T-helper 2 cell treated with Interferon-gamma antibody and Interleukin-4, amounts not matched to agents 100 ng/mL and 5 ng/mL, for 36 hours (primary cell): ENCODE data around the gene RADIL. TPM values are rescaled to one million over a fixed set of nuclear protein-coding genes. Genes with fewer than 3 reads are reported as not detected.

Experiments used
- intact Hi-C: fragments of 100-400 bp; cut with micrococcal nuclease; formaldehyde crosslinking; loops from one replicate; pipeline ENCODE4 v1.15.1; 2023
- total RNA-seq: library from RNA; stranded (reverse); gene quantifications from 2 replicates; pipeline ENCODE4 v1.2.3, GENCODE V29; 2022

RADIL gene
- total RNA-seq, 1 donor from 2014 or later, result 0.27 TPM

DNA sequence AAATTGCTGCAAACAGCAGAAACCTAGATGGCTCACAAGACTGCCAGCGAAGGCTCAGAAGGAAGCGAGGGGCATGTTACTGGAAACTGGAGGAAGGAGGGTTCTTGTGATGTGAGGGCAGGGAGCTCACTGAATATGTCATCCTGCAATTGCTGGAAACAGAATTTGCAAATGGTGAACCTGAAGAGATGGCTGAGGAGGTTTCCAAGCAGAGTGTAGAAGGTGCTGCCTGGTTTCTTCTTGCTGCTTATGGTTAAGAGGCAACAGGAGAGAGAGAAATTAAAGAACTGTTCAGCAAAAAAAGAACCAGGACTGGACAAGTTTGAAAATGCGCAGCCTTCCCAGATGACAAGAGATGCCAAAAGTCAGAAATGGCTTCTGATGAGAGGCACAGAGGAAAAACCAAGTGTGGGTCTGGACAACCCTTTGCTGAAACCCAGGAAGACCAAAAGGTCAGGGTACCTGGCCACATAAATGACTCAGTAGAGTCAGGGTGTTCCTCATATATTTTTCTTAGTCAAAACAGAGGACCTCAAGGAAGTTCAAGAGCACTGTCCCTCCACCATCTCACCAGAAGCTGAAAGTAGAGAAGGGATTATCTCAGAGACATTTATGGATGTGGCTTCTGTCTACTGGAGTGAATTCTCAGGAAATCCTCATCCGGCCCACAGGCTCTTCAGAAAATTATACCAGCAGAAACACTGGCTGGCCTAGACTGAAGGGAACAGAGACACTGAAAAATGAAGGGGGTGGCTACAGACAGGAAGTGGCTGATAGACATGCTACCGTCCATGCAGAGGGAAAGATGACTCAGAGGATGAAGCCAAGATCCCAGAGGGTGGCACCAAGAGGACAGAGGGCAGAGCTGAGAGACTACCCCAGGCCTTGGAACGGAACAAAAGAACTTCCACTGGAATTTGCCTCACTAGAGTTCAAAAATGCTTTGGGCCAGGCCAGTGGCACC lies 31.8 kb downstream of the RADIL start:
- intact Hi-C loops, result no loop called here

DNA sequence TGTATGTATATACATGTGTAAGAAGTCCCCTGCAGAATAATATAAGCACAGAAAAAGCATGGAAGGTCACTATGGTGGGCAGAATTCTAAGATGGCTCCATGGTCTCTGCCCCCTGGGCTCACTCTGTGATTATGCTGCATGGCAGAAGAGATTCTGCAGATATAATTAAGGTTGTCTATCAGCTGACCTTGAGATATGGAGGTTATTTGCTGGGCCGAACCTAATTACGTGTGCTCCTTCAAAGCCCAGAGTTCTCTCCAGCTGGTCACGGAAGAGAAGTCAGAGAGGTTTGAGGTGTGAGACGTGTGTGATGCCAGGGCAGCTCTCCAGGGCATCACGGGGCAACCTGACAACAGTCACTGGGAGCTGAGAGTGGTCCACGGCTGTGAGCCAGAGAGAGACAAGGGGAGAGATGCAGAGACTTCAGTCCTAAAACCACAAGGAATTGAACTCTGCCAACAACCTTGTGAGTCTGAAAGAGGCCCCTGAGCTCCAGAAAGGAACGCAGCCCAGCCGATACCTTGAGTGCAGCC lies 33.2 kb downstream of the RADIL start:
- intact Hi-C loops, result no loop called here

- intact Hi-C loops, result loop anchor here (1.0 kb wide), 1 partner anchor 34 kb away; the partner anchor contains the start of gene RADIL
These were observed 34.1 kb downstream of the RADIL start for GRCh38 chr7:4849390-4849789.

DNA sequence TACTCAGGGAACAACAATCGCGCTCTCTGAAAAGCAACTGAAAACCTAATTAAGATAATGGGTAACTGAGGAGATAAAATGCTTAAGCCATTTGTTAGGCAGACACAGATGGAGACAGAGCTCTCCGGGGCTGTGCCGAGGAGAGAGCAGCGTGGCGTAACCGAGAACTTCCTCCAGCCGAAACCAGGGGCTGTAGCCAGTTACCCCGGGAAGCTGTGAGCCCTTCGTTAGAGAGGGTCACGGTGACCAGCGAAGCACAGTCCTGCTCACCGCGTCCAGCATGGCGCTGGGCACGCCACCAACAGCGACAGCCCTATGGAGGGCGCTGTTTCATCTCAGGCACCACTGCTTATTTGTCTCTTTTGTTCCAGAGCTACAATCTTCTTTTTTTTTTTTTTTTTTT lies 37.8 kb downstream of the RADIL start:
- intact Hi-C loops, result no loop called here

- intact Hi-C loops, result no loop called here
These were observed 41.0 kb downstream of the RADIL start for GRCh38 chr7:4842319-4843064.

- intact Hi-C loops, result no loop called here
These were observed 41.7 kb downstream of the RADIL start for GRCh38 chr7:4841836-4842235.

DNA sequence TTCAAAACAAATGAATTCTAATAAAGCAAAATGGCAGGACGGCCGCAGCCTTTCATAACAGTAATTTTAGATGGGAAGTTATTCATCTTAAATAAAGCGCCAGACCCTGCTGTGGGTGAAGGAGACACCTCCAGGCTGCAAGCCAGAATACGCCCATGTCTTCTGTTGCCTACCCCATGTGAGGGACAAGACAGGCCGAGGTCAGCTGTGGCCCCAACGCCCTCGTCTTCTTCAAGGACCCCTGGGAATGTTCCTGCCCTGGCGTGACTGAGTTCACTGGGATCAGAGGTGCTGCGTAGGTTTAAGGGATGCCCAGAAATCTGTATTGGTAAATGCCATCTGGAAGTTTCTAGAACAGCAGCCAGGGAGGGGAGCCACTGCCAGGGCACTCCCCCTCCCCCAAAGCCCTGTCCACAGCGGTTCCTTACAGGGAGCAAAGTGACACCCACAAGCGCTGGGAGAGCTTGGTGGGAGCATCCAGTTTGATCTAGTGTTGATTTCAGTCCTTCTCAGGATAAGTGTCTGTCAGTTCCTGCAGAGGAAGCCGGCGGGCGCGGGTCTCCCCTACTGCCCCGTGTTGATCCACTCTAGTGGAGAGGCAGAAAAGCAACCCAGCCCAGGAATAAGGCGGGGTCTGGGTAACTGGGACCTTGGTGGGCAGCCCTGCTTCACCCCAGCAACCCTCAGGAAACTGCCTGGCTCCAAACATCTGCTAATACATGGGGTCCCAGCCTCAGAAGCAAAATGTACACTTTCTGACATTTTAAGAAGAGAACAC lies 42.3 kb downstream of the RADIL start:
- intact Hi-C loops, result no loop called here

DNA sequence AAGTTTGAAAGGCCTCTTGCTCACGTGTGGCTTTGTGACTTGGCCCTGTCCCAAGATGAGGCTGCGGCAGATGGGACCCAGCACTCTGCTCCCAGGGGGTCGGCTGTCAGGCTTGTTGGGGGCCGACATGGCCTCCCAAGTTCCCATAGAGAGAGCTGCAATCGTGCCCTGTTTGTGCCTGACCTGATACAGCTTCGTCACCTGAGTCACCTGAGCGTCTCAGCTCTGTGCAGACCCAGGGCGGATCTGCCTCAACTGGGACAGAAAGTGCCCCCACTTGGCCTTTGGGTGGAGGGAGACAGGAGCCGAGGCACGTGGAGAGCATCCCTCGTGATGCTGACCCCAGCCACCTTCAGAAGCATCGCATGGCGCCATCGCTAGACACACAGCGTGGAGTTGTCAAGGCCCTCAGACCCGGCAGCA lies 43.4 kb downstream of the RADIL start:
- intact Hi-C loops, result no loop called here

- intact Hi-C loops, result no loop called here
These were observed 44.7 kb downstream of the RADIL start for GRCh38 chr7:4838626-4839334.

DNA sequence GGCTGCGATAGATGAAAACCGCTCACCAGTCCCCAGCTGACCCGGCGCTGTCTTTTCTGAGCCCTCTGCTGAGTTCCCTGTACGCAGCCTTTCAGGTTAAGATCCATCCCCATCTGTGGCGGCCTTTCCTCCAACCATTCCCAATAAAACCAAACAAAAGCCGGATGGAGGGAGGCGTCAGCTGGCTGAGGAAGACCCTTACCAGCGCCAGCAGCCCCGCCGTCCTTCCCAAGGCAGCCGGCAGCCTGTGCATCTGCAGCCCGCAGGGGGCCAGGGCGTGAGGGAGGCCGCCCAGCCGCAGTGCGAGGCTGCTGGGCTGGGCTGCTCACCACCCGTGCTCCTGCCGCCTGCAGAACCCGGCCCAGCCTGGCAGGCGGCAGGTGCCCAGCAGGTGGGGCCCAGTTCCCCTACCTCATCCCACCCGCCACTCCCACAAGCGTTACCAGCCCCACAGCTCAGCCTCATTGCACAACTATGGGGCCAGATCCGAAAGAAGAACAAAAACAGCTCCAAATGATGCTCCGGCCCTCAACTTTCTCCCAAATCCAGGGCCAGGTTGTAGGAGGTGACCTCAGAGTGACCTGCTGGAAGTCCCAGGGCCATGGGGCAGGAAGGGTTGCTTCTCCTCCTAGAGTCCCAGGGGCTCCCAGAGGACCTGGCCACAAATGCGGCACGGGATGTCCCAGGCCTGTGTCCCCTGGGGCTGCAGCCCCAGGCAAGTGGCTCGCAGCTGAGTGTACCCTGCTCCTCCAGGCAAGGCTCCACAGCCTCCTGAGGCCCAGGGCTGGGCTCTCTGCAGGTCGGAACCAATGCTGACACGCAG lies 45.5 kb downstream of the RADIL start:
- intact Hi-C loops, result no loop called here

DNA sequence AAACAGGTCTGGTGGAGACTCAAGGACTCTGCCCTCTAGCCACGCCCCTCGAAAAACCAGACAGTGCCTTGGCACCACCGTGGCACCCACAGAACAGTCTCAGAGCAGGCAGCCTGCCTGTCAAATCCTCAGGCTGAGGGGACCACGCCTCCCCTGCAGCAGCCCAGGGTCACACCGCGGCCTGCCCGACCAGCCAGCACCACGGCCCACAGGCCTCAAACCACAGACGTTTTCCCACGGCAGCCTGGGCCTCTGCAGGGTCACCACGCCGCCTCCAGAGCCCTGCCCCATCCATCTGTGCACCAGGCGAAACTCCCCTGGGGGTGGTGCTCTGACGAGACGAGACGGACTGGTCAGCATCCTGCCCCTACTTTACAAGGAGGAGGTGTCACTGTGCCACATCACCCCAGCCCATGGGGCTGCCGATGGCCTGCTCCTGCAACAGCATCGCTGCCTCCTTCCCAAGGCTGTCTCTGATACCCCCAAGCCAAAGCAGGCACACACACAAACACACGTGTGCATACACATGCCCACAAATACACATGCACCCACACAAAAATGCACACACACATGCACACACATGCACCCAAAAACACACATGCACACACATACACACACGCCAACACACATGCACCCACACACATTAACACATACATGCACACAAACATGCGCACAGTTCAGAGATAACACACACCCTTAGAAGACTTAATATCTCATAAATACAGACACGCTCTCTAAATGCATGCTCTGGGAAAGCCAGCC lies 46.3 kb downstream of the RADIL start:
- intact Hi-C loops, result no loop called here

DNA sequence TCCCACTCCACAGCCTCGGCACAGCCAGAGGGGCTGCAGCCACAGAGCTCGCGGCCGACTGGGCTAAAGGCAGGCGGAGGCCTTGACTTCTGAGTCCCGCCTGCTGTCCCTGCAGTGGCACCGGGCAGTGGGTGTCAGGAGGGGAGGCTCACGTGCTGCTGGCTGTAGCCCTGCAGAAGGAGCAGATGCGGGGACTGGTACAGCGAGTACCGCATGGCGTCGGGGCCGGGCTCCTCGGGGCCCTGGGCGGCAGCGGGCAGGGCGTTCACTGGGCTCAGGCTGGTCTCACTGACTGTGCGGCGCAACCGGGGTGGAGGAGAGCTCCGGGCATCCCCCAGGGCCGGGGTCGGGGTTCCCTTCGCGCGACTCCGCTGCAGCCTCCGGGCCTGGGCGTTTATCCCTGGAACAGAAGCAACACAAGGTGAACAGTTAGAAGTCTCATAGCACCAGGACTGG lies 47.3 kb downstream of the RADIL start:
- intact Hi-C loops, result no loop called here

DNA sequence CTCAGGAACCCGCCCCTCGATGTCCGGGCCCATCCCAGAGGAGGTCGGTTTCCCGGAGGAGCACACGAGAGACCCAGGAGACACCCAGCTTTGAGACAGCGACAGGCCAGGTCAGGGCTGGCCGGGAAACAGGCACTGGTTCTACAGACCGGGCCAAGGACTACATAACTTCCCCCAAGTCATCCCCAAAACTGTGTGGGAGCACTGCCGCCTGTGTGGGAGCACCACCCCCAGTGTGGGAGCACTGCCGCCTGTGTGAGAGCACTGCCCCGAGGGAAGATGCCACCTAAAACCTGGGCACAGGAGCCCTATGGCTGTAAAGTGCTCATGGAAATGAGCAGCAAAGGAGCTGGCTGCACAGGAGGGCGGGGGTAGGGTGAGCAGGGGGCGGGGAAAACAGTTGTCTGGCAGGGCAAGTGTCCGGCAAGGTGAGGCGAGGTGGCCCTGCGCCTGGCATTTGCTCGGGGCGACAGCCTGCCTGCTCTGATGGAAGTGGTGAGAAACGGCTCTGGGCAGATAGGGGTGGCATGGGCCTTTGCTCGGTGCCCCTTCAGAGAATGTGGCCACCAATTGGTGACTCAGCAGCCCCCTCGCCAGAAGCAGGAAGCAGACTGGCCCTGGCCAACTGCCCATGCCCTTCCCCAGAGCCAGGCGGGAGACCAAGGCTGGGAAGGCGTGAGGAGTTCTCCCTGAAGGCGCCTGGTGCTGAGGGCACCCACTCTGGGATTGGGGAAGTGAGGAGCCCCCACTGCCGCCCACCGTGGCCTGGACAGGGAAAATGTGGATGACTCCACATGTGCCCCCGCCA lies 47.9 kb downstream of the RADIL start:
- intact Hi-C loops, result no loop called here

- intact Hi-C loops, result no loop called here
These were observed 48.7 kb downstream of the RADIL start for GRCh38 chr7:4834601-4835397.

GRCh38 chr7:4833691-4834600 lies 49.6 kb downstream of the RADIL start:
- intact Hi-C loops, result no loop called here

DNA sequence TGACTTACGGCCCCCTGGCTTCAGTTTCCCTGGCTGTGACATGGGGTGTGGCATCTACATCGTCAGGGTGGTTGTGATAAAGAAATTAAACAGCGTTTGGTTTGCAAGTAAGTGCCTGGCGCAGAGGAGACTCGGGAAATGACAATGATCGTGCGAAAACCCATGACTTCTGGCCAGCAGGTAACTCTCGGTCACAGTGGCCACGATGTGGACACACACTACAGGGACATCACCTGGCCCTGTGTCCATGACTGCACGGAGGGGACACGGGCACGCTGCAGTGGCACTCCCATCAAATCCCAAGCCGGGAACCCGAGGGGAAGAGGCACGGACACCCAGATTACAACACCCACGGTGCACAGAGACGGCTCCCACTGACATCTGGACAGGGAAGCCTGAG lies 50.3 kb downstream of the RADIL start:
- intact Hi-C loops, result no loop called here
